Endodermal cell (in vitro differentiated cells): ENCODE measurements around the gene P2RY11. TPM values are rescaled to one million over a fixed set of nuclear protein-coding genes. Genes with fewer than 3 reads are reported as not detected.

Experiments
- DNase-seq: peaks from one replicate; pipeline ENCODE4 v3.0.0-alpha.2; 2017
- H3K27ac ChIP-seq: 2 replicates; pipeline ENCODE4 v1.5.1; 2013; ENCODE audit warnings: mild to moderate bottlenecking, low read depth, low read length, moderate library complexity
- H3K27me3 ChIP-seq: 2 replicates; pipeline ENCODE4 v1.6.1; 2013; ENCODE audit warnings: mild to moderate bottlenecking, low read length, moderate library complexity; ENCODE audit not compliant: insufficient read depth, control insufficient read depth, poor library complexity, severe bottlenecking
- H3K36me3 ChIP-seq: 2 replicates; pipeline ENCODE4 v1.7.0; 2013; ENCODE audit warnings: mild to moderate bottlenecking, low read length, moderate library complexity; ENCODE audit not compliant: control insufficient read depth, insufficient read depth
- H3K4me1 ChIP-seq: one replicate; pipeline ENCODE4 v1.7.0; 2013; ENCODE audit warnings: low read length; ENCODE audit not compliant: control insufficient read depth, insufficient read depth
- H3K4me3 ChIP-seq: 2 replicates; pipeline ENCODE4 v1.5.1; 2013; ENCODE audit warnings: mild to moderate bottlenecking, low read length, moderate library complexity
- H3K9ac ChIP-seq: 2 replicates; pipeline ENCODE4 v1.6.1; 2013; ENCODE audit warnings: mild to moderate bottlenecking, low read length, moderate library complexity; ENCODE audit not compliant: poor library complexity, severe bottlenecking; ENCODE audit errors: extremely low read depth
- H3K9me3 ChIP-seq: 2 replicates; pipeline ENCODE4 v1.6.1; 2013; ENCODE audit warnings: mild to moderate bottlenecking, low read length, moderate library complexity; ENCODE audit not compliant: control insufficient read depth
- H3K27ac Mint-ChIP-seq: 2 replicates; pipeline ENCODE4 v1.8.0; 2020; ENCODE audit warnings: mixed read lengths
- H3K27me3 Mint-ChIP-seq: 2 replicates; pipeline ENCODE4 v1.8.0; 2021; ENCODE audit warnings: mild to moderate bottlenecking, mixed read lengths; ENCODE audit not compliant: insufficient read depth
- H3K36me3 Mint-ChIP-seq: 2 replicates; pipeline ENCODE4 v1.8.0; 2020; ENCODE audit warnings: low read depth, mixed read lengths
- H3K4me1 Mint-ChIP-seq: 2 replicates; pipeline ENCODE4 v1.8.0; 2020; ENCODE audit warnings: mixed read lengths
- H3K4me3 Mint-ChIP-seq: 2 replicates; pipeline ENCODE4 v1.8.0; 2020; ENCODE audit warnings: mild to moderate bottlenecking, moderate library complexity, mixed read lengths
- H3K9me3 Mint-ChIP-seq: 2 replicates; pipeline ENCODE4 v1.8.0; 2020; ENCODE audit warnings: mild to moderate bottlenecking, mixed read lengths
- CTCF ChIP-seq: fragments of 200-600 bp; sonication (generic); conservative IDR thresholded peaks from 2 replicates; pipeline ENCODE4 v1.5.0; 2021; ENCODE audit warnings: antibody characterized with exemption, mild to moderate bottlenecking
- WGBS, 2 experiments: methylation state at CpG; one replicate each; pipeline versions ENCODE4 v1.1.5 to v1.1.7; 2013; ENCODE audit warnings: missing lambda C conversion rate in 2 of 2, mixed read lengths in 1 of 2; ENCODE audit not compliant: insufficient coverage in 1 of 2, insufficient read length in 1 of 2; 5-methylcytosine and 5-hydroxymethylcytosine counted together
- total RNA-seq, 2 donors: library from RNA; stranded (reverse); fragmentation: NEBNext Ultra II Directional in 1 of 2; extraction: Animal tissue kit (Norgen Biotek cat#: 25700) in 1 of 2; gene quantifications; 2 replicates in 1 of 2; 3 replicates in 1 of 2; pipeline ENCODE4 v1.2.1, GENCODE V29; 2021

Gene P2RY11
- total RNA-seq, 2 donors from 2014 or later = 9.0 to 14.8 TPM

GRCh38 chr19:10145031-10145430 is 33.5 kb downstream of the P2RY11 start:
- no peak overlapping the region for H3K27ac Mint-ChIP-seq
- no peak overlapping the region for H3K4me3 Mint-ChIP-seq
- no peaks in the 10 kb centered on the region for H3K9me3 Mint-ChIP-seq
- Histone ChIP-seq H3K27me3 (no peaks in the 10 kb centered on the region), H3K4me3 (no peak overlapping the region), H3K27ac (no peak overlapping the region), H3K9me3 (no peaks in the 10 kb centered on the region), H3K9ac (no peak overlapping the region), H3K36me3 (peaks cover 80% of the 10 kb centered on the region), H3K4me1 (no peaks in the 10 kb centered on the region)
- peaks cover 76% of the 10 kb centered on the region for H3K36me3 Mint-ChIP-seq
- no peaks in the 10 kb centered on the region for H3K4me1 Mint-ChIP-seq
- 94 to 97% methylated on average over 7 to 10 of the region's 10 CpGs for WGBS, 2 experiments
- no peaks in the 10 kb centered on the region for H3K27me3 Mint-ChIP-seq
- DNase-seq = no peak
- TF ChIP-seq CTCF = no peak

- H3K27ac ChIP-seq = no peak overlapping the region
- Mint-ChIP-seq H3K36me3 (peaks cover 76% of the 10 kb centered on the region), H3K4me3 (no peak overlapping the region), H3K4me1 (no peaks in the 10 kb centered on the region), H3K9me3 (no peaks in the 10 kb centered on the region), H3K27ac (no peak overlapping the region), H3K27me3 (no peaks in the 10 kb centered on the region)
- TF ChIP-seq CTCF = no peak
- no peaks in the 10 kb centered on the region for H3K27me3 ChIP-seq
- no peak for DNase-seq
- H3K36me3 ChIP-seq = peaks cover 84% of the 10 kb centered on the region
- no peaks in the 10 kb centered on the region for H3K9me3 ChIP-seq
- no peak overlapping the region for H3K4me3 ChIP-seq
- no peaks in the 10 kb centered on the region for H3K4me1 ChIP-seq
- 89 to 96% methylated on average over 10 to 14 of the region's 14 CpGs for WGBS, 2 experiments
- H3K9ac ChIP-seq = no peak overlapping the region
Observed at GRCh38 chr19:10146142-10146541, 34.6 kb downstream of the P2RY11 start.

- Histone ChIP-seq H3K27ac (no peak overlapping the region), H3K9me3 (no peaks in the 10 kb centered on the region), H3K9ac (no peak overlapping the region), H3K4me3 (no peak overlapping the region), H3K27me3 (no peaks in the 10 kb centered on the region), H3K36me3 (peaks cover 80% of the 10 kb centered on the region), H3K4me1 (no peaks in the 10 kb centered on the region)
- H3K27me3 Mint-ChIP-seq = no peaks in the 10 kb centered on the region
- WGBS, 2 experiments = 94 to 97% methylated on average over 11 to 12 of the region's 12 CpGs
- no peak for DNase-seq
- H3K4me1 Mint-ChIP-seq = no peaks in the 10 kb centered on the region
- H3K36me3 Mint-ChIP-seq = peaks cover 83% of the 10 kb centered on the region
- H3K4me3 Mint-ChIP-seq = no peak overlapping the region
- H3K9me3 Mint-ChIP-seq = no peaks in the 10 kb centered on the region
- no peak for TF ChIP-seq CTCF
- no peak overlapping the region for H3K27ac Mint-ChIP-seq
Observed at GRCh38 chr19:10149427-10149826, 37.9 kb downstream of the P2RY11 start.
